IMR-90 (cell line): Measurements from ENCODE around the gene PEAK1. TPM values are rescaled to one million over a fixed set of nuclear protein-coding genes. Genes with fewer than 3 reads are reported as not detected.

Experiments used
- ATAC-seq: fragments of 200-7000 bp; cut with Tn5 transposase; 2 replicates; pipeline ENCODE4 v1.9.1; 2020; ENCODE audit warnings: low read depth, mild to moderate bottlenecking, moderate library complexity
- BruUV-seq: library from RNA; stranded (reverse); fragments of 400-500 nt; replicated peaks from 2 replicates; lab custom pipeline; 2021; lab: Mats Ljungman, UMichigan
- CTCF ChIA-PET: fragments of 300-600 bp; formaldehyde crosslinking; extraction: SDS; loops from one replicate; lab custom pipeline; 2021; ENCODE audit warnings: antibody characterized with exemption; lab: Yijun Ruan, JAX
- POLR2A ChIA-PET: fragments of 300-600 bp; sonication (Branson Sonifier 250); formaldehyde crosslinking; loops from one replicate; lab custom pipeline; 2022; ENCODE audit warnings: antibody characterized with exemption; ENCODE audit not compliant: unreplicated experiment; lab: Charles Lee
- DNase-seq: peaks from one replicate; pipeline ENCODE4 v3.0.0; 2013
- H2AFZ ChIP-seq: replicated peaks from 2 replicates; pipeline ENCODE3; 2013; ENCODE audit warnings: low read length, mild to moderate bottlenecking; ENCODE audit not compliant: poor library complexity
- H2AK5ac ChIP-seq: 2 replicates; pipeline ENCODE4 v1.6.1; 2013; ENCODE audit warnings: low read depth, low read length, inconsistent platforms
- H2AK9ac ChIP-seq: replicated peaks from 2 replicates; pipeline ENCODE3; 2013; ENCODE audit warnings: mild to moderate bottlenecking, low read depth, low read length, moderate library complexity; ENCODE audit not compliant: poor library complexity
- H2BK120ac ChIP-seq: 2 replicates; pipeline ENCODE4 v1.6.1; 2013; ENCODE audit warnings: low read depth, low read length, inconsistent platforms
- H2BK15ac ChIP-seq: 3 replicates; pipeline ENCODE4 v1.6.1; 2013; ENCODE audit warnings: low read depth, low read length, inconsistent platforms
- H2BK20ac ChIP-seq: 2 replicates; pipeline ENCODE4 v1.6.1; 2013; ENCODE audit warnings: low read depth, mild to moderate bottlenecking, inconsistent platforms, low read length, moderate library complexity
- H2BK5ac ChIP-seq: 2 replicates; pipeline ENCODE4 v1.6.1; 2013; ENCODE audit warnings: mild to moderate bottlenecking, low read depth, low read length, inconsistent platforms; ENCODE audit not compliant: poor library complexity, severe bottlenecking
- H3K14ac ChIP-seq: replicated peaks from 2 replicates; pipeline ENCODE4 v1.6.1; 2013; ENCODE audit warnings: low read depth, low read length, inconsistent platforms
- H3K18ac ChIP-seq: 2 replicates; pipeline ENCODE4 v1.6.1; 2013; ENCODE audit warnings: low read depth, low read length, control low read depth
- H3K23ac ChIP-seq: 2 replicates; pipeline ENCODE4 v1.6.1; 2013; ENCODE audit warnings: low read depth, low read length, inconsistent platforms
- H3K27ac ChIP-seq: 2 replicates; pipeline ENCODE4 v1.5.1; 2013; ENCODE audit warnings: mild to moderate bottlenecking, control low read depth, low read length; ENCODE audit not compliant: insufficient read depth
- H3K27me3 ChIP-seq: 2 replicates; pipeline ENCODE4 v1.6.1; 2013; ENCODE audit warnings: low read length; ENCODE audit not compliant: control insufficient read depth, insufficient read depth
- H3K36me3 ChIP-seq: 2 replicates; pipeline ENCODE4 v1.6.1; 2013; ENCODE audit warnings: low read length, mixed read lengths; ENCODE audit not compliant: control insufficient read depth, insufficient read depth
- H3K4ac ChIP-seq: 2 replicates; pipeline ENCODE4 v1.6.1; 2013; ENCODE audit warnings: low read depth, low read length, inconsistent platforms
- H3K4me1 ChIP-seq: 2 replicates; pipeline ENCODE4 v1.6.1; 2013; ENCODE audit warnings: low read length, mixed read lengths; ENCODE audit not compliant: control insufficient read depth, insufficient read depth
- H3K4me2 ChIP-seq: 2 replicates; pipeline ENCODE4 v1.6.1; 2013; ENCODE audit warnings: low read depth, mild to moderate bottlenecking, control low read depth, low read length, moderate library complexity
- H3K4me3 ChIP-seq: 2 replicates; pipeline ENCODE4 v1.5.1; 2013; ENCODE audit warnings: low read depth, mild to moderate bottlenecking, control low read depth, low read length, moderate library complexity; ENCODE audit not compliant: insufficient read depth
- H3K56ac ChIP-seq: 2 replicates; pipeline ENCODE4 v1.6.1; 2013; ENCODE audit warnings: low read length, inconsistent platforms; ENCODE audit not compliant: insufficient read depth; ENCODE audit errors: extremely low read depth
- H3K79me1 ChIP-seq, 2 experiments: 2 replicates each; pipeline ENCODE4 v1.6.1; 2013; ENCODE audit warnings: low read length in 2 of 2, inconsistent platforms in 1 of 2, low read depth in 1 of 2
- H3K9ac ChIP-seq: 2 replicates; pipeline ENCODE4 v1.6.1; 2013; ENCODE audit warnings: low read depth, low read length, control low read depth
- H3K9me1 ChIP-seq: 2 replicates; pipeline ENCODE4 v1.6.1; 2013; ENCODE audit warnings: low read length, inconsistent platforms; ENCODE audit not compliant: insufficient read depth
- H3K9me3 ChIP-seq: 2 replicates; pipeline ENCODE4 v1.6.1; 2013; ENCODE audit warnings: low read length; ENCODE audit not compliant: control insufficient read depth, insufficient read depth
- H4K20me1 ChIP-seq: 2 replicates; pipeline ENCODE4 v1.6.1; 2013; ENCODE audit warnings: low read length, inconsistent platforms; ENCODE audit not compliant: insufficient read depth
- H4K5ac ChIP-seq: 2 replicates; pipeline ENCODE4 v1.6.1; 2013; ENCODE audit warnings: mild to moderate bottlenecking, low read depth, low read length, control low read depth
- H4K8ac ChIP-seq, 2 experiments: 2 replicates each; pipeline ENCODE4 v1.6.1; 2013; ENCODE audit warnings: low read depth in 2 of 2, low read length in 2 of 2, control low read depth in 1 of 2, inconsistent platforms in 1 of 2
- H4K91ac ChIP-seq: 2 replicates; pipeline ENCODE4 v1.6.1; 2013; ENCODE audit warnings: low read depth, low read length, inconsistent platforms; ENCODE audit not compliant: insufficient read depth
- BHLHE40 ChIP-seq: fragments of 150-350 bp; IDR thresholded peaks from 2 replicates; pipeline ENCODE4 v1.6.1; 2016; ENCODE audit warnings: mild to moderate bottlenecking, low read depth, low read length
- CEBPB ChIP-seq: IDR thresholded peaks from 2 replicates; pipeline ENCODE4 v1.6.1; 2012; ENCODE audit warnings: low read depth, low read length, improper control_type of control experiment
- CHD1 ChIP-seq: IDR thresholded peaks from 2 replicates; pipeline ENCODE4 v1.6.1; 2012; ENCODE audit warnings: low read depth, low read length, improper control_type of control experiment
- ELK1 ChIP-seq: fragments of 150-350 bp; IDR thresholded peaks from 2 replicates; pipeline ENCODE4 v1.6.1; 2016; ENCODE audit warnings: low read depth, mild to moderate bottlenecking, low read length, moderate library complexity, borderline replicate concordance
- FOS ChIP-seq: fragments of 150-350 bp; IDR thresholded peaks from 2 replicates; pipeline ENCODE4 v1.6.1; 2016; ENCODE audit warnings: low read depth, low read length
- MAFK ChIP-seq: IDR thresholded peaks from 2 replicates; pipeline ENCODE4 v1.6.1; 2012; ENCODE audit warnings: low read depth, low read length, improper control_type of control experiment
- MAZ ChIP-seq: IDR thresholded peaks from 2 replicates; pipeline ENCODE4 v1.6.1; 2012; ENCODE audit warnings: low read depth, mild to moderate bottlenecking, low read length, improper control_type of control experiment, moderate library complexity, borderline replicate concordance
- MXI1 ChIP-seq: IDR thresholded peaks from 2 replicates; pipeline ENCODE4 v1.6.1; 2012; ENCODE audit warnings: low read depth, mild to moderate bottlenecking, low read length, moderate library complexity, borderline replicate concordance
- NFE2L2 ChIP-seq: fragments of 150-350 bp; IDR thresholded peaks from 2 replicates; pipeline ENCODE4 v1.6.1; 2016; ENCODE audit warnings: low read depth, mild to moderate bottlenecking, low read length
- POLR2A ChIP-seq: IDR thresholded peaks from 2 replicates; pipeline ENCODE4 v1.6.1; 2012; ENCODE audit warnings: mild to moderate bottlenecking, low read depth, low read length
- RAD21 ChIP-seq: IDR thresholded peaks from 2 replicates; pipeline ENCODE4 v1.6.1; 2012; ENCODE audit warnings: low read length, improper control_type of control experiment
- RCOR1 ChIP-seq: IDR thresholded peaks from 2 replicates; pipeline ENCODE4 v1.6.1; 2012; ENCODE audit warnings: mild to moderate bottlenecking, low read length, improper control_type of control experiment; ENCODE audit not compliant: insufficient replicate concordance
- RFX5 ChIP-seq: IDR thresholded peaks from 2 replicates; pipeline ENCODE4 v1.8.0; 2012; ENCODE audit warnings: low read depth, mild to moderate bottlenecking, low read length, moderate library complexity
- SMC3 ChIP-seq: fragments of 150-350 bp; IDR thresholded peaks from 2 replicates; pipeline ENCODE4 v1.6.1; 2016; ENCODE audit warnings: low read depth, mild to moderate bottlenecking, antibody characterized with exemption, low read length, moderate library complexity
- USF2 ChIP-seq: fragments of 150-350 bp; IDR thresholded peaks from 2 replicates; pipeline ENCODE4 v1.6.1; 2017; ENCODE audit warnings: mild to moderate bottlenecking, antibody characterized with exemption, low read length, low read depth
- WGBS, 2 experiments: methylation state at CpG; one replicate each; pipeline versions ENCODE4 v1.1.5 to v1.1.7; 2013; ENCODE audit warnings: missing lambda C conversion rate in 2 of 2; ENCODE audit not compliant: insufficient read length in 1 of 2; ENCODE audit errors: extremely low coverage in 2 of 2; 5-methylcytosine and 5-hydroxymethylcytosine counted together
- dilution Hi-C: fragments of 300-500 bp; cut with HindIII; formaldehyde crosslinking; loops from one replicate; pipeline ENCODE4 v1.14.3; 2018; ENCODE audit warnings: low sequenced_read_pairs; ENCODE audit not compliant: unreplicated experiment
- in situ Hi-C: fragments of 300-500 bp; cut with MboI; formaldehyde crosslinking; loops from 3 replicates; pipeline ENCODE4 v1.14.3; 2019; ENCODE audit warnings: low sequenced_read_pairs, inconsistent platforms, mixed read lengths
- intact Hi-C: fragments of 100-400 bp; cut with micrococcal nuclease; formaldehyde crosslinking; loops from 2 replicates; pipeline ENCODE4 v1.10.0; 2022
- polyA plus RNA-seq, 3 experiments: library from polyadenylated mRNA; depleted of rRNA; stranded (reverse); fragments of >200 nt; gene quantifications; 2 replicates each; pipeline ENCODE4 v1.2.3, GENCODE V29; 2012; ENCODE audit warnings: low replicate concordance in 1 of 3
- total RNA-seq: library from RNA; depleted of rRNA; stranded (reverse); fragments of >200 nt; gene quantifications from 2 replicates; pipeline ENCODE4 v1.2.3, GENCODE V29; 2012
- TF ChIP-seq, protein P1 (sequence below): conservative IDR thresholded peaks from 2 replicates; pipeline ENCODE4 v1.5.1; 2012; ENCODE audit warnings: mild to moderate bottlenecking, low read depth, low read length, improper control_type of control experiment

Gene PEAK1
- total and polyA plus RNA-seq, 2 of the 4 experiments (the other 2 are of a cell fraction), result 21.5 to 43.9 TPM

GRCh38 chr15:77370580-77370979, 49.3 kb downstream of the PEAK1 start:
- POLR2A ChIA-PET, result no interaction called here
- no peak overlapping the region for H3K4me2 ChIP-seq
- no peak overlapping the region for H4K8ac ChIP-seq
- H2BK5ac ChIP-seq, result no peak overlapping the region
- H3K79me1 ChIP-seq, result peaks cover 26 to 75% of the 10 kb centered on the region in 2 experiments
- dilution Hi-C loops, result no loop called here
- no CpG with 5 or more reads among the region's 8 CpGs for WGBS, 2 experiments
- TF ChIP-seq RFX5, result no peak
- no peak for TF ChIP-seq SMC3
- no peak for TF ChIP-seq POLR2A
- no peak for TF ChIP-seq RCOR1
- no peak for TF ChIP-seq BHLHE40
- TF ChIP-seq NFE2L2, result no peak
- TF ChIP-seq CHD1, result no peak
- TF ChIP-seq USF2, result no peak
- no peak for TF ChIP-seq CEBPB
- no peak for TF ChIP-seq MXI1
- TF ChIP-seq MAZ, result no peak
- TF ChIP-seq MAFK, result no peak
- TF ChIP-seq FOS, result no peak
- TF ChIP-seq, protein P1, sequence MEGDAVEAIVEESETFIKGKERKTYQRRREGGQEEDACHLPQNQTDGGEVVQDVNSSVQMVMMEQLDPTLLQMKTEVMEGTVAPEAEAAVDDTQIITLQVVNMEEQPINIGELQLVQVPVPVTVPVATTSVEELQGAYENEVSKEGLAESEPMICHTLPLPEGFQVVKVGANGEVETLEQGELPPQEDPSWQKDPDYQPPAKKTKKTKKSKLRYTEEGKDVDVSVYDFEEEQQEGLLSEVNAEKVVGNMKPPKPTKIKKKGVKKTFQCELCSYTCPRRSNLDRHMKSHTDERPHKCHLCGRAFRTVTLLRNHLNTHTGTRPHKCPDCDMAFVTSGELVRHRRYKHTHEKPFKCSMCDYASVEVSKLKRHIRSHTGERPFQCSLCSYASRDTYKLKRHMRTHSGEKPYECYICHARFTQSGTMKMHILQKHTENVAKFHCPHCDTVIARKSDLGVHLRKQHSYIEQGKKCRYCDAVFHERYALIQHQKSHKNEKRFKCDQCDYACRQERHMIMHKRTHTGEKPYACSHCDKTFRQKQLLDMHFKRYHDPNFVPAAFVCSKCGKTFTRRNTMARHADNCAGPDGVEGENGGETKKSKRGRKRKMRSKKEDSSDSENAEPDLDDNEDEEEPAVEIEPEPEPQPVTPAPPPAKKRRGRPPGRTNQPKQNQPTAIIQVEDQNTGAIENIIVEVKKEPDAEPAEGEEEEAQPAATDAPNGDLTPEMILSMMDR, result no peak
- TF ChIP-seq ELK1, result no peak
- no peak for TF ChIP-seq RAD21
- no peaks in the 10 kb centered on the region for H3K4me1 ChIP-seq
- H3K27me3 ChIP-seq, result no peaks in the 10 kb centered on the region
- intact Hi-C loops, result no loop called here
- no peak overlapping the region for H2BK20ac ChIP-seq
- peaks cover 81% of the 10 kb centered on the region for H4K20me1 ChIP-seq
- H3K9me3 ChIP-seq, result no peaks in the 10 kb centered on the region
- no peak overlapping the region for H2BK15ac ChIP-seq
- no peak overlapping the region for H3K27ac ChIP-seq
- H3K36me3 ChIP-seq, result no peaks in the 10 kb centered on the region; the same call in 1 of the 2 replicates
- no peak overlapping the region for H2AFZ ChIP-seq
- ATAC-seq (no peak), DNase-seq (peak; percentile 34)
- BruUV-seq, result no TSS peak
- H2BK120ac ChIP-seq, result no peak overlapping the region
- H3K14ac ChIP-seq, result no peak overlapping the region
- H2AK5ac ChIP-seq, result no peak overlapping the region
- no peak overlapping the region for H2AK9ac ChIP-seq
- CTCF ChIA-PET, result no interaction called here
- no peak overlapping the region for H3K9ac ChIP-seq
- no peak overlapping the region for H4K91ac ChIP-seq
- no peak overlapping the region for H3K4ac ChIP-seq
- H3K4me3 ChIP-seq, result no peak overlapping the region
- H3K9me1 ChIP-seq, result peaks cover 4% of the 10 kb centered on the region; the same call in 1 of the 2 replicates
- no peak overlapping the region for H3K56ac ChIP-seq
- no peak overlapping the region for H3K18ac ChIP-seq
- no peak overlapping the region for H4K5ac ChIP-seq
- no peak overlapping the region for H3K23ac ChIP-seq
- in situ Hi-C loops, result no loop called here
